SK-N-SH treated with all-trans-retinoic acid at 6 μM for 48 hours (cell line): ENCODE measurements around the gene SLPI.

ENCODE experiments used
- ARNTL ChIP-seq: fragments of 450-650 bp; formaldehyde crosslinking; IDR thresholded peaks from 2 replicates; pipeline ENCODE4 v1.5.0; 2020; ENCODE audit warnings: low read depth, mild to moderate bottlenecking, moderate library complexity, borderline replicate concordance
- CREB5 ChIP-seq: fragments of 250-450 bp; sonication (Bioruptor Pico); IDR thresholded peaks from 2 replicates; pipeline ENCODE4 v1.5.1; 2020; ENCODE audit warnings: low read depth, mild to moderate bottlenecking, moderate library complexity
- CSDC2 ChIP-seq: fragments of 250-450 bp; sonication (Bioruptor Pico); IDR thresholded peaks from 2 replicates; pipeline ENCODE4 v1.5.0; 2020; ENCODE audit warnings: mild to moderate bottlenecking, moderate library complexity
- CSRNP3 ChIP-seq: fragments of 250-450 bp; sonication (Bioruptor Pico); IDR thresholded peaks from 2 replicates; pipeline ENCODE4 v1.5.1; 2021; ENCODE audit warnings: mild to moderate bottlenecking, moderate library complexity
- GLIS3 ChIP-seq: fragments of 250-450 bp; sonication (Bioruptor Pico); IDR thresholded peaks from 2 replicates; pipeline ENCODE4 v1.5.0; 2020; ENCODE audit warnings: mild to moderate bottlenecking, moderate library complexity
- ISL1 ChIP-seq: fragments of 250-450 bp; sonication (Bioruptor Pico); IDR thresholded peaks from 2 replicates; pipeline ENCODE4 v2.1.2; 2022; ENCODE audit warnings: mild to moderate bottlenecking, moderate library complexity
- PPARA ChIP-seq: fragments of 250-450 bp; sonication (Bioruptor Pico); IDR thresholded peaks from 2 replicates; pipeline ENCODE4 v1.5.0; 2020; ENCODE audit warnings: mild to moderate bottlenecking, borderline replicate concordance
- RARB ChIP-seq: fragments of 250-450 bp; sonication (Bioruptor Pico); IDR thresholded peaks from 2 replicates; pipeline ENCODE4 v1.8.0; 2021; ENCODE audit warnings: mild to moderate bottlenecking, moderate library complexity
- SNAI2 ChIP-seq: fragments of 250-450 bp; sonication (Bioruptor Pico); IDR thresholded peaks from 2 replicates; pipeline ENCODE4 v1.5.0; 2020; ENCODE audit warnings: mild to moderate bottlenecking, moderate library complexity
- TOX ChIP-seq: fragments of 250-450 bp; sonication (Bioruptor Pico); IDR thresholded peaks from 2 replicates; pipeline ENCODE4 v1.8.0; 2021; ENCODE audit warnings: mild to moderate bottlenecking, moderate library complexity, borderline replicate concordance
- ZFP3 ChIP-seq: fragments of 250-450 bp; sonication (Bioruptor Pico); IDR thresholded peaks from 2 replicates; pipeline ENCODE4 v1.5.0; 2020; ENCODE audit warnings: mild to moderate bottlenecking, moderate library complexity
- ZNF565 ChIP-seq: fragments of 450-650 bp; formaldehyde crosslinking; conservative IDR thresholded peaks from 2 replicates; pipeline ENCODE4 v1.5.0; 2020; ENCODE audit warnings: low read depth, mild to moderate bottlenecking, moderate library complexity
- ZNF8 ChIP-seq: fragments of 450-650 bp; formaldehyde crosslinking; IDR thresholded peaks from 2 replicates; pipeline ENCODE4 v1.5.0; 2020; ENCODE audit warnings: mild to moderate bottlenecking, moderate library complexity

DNA sequence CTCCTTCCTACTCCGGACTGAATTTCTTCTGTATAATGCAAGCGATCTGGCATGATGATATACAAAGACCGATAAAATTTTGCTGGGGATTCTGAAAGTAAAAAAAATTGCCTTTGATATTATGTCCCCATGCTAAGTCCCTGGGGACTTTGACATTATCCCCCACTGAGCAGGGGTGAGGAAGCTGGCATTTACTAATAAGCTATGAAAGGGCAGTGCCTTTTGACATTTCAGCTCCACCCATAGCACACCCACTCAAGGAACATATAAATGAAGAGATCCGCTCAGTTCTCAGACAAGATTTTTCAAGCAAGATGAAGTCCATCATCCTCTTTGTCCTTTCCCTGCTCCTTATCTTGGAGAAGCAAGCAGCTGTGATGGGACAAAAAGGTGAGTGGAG lies 33.3 kb downstream of the SLPI start, which contains the start of gene SEMG2:
- no peak for TF ChIP-seq CSDC2 (CRISPR knock-in tag)
- TF ChIP-seq RARB, result no peak
- TF ChIP-seq ZFP3 (CRISPR knock-in tag), result no peak
- TF ChIP-seq TOX (CRISPR knock-in tag), result no peak
- TF ChIP-seq GLIS3 (CRISPR knock-in tag), result no peak
- no peak for TF ChIP-seq PPARA (CRISPR knock-in tag)
- TF ChIP-seq CREB5 (CRISPR knock-in tag), result no peak
- TF ChIP-seq ARNTL (CRISPR knock-in tag), result no peak
- TF ChIP-seq CSRNP3, result no peak
- no peak for TF ChIP-seq SNAI2 (CRISPR knock-in tag)
- TF ChIP-seq ZNF8 (CRISPR knock-in tag), result no peak
- TF ChIP-seq ISL1 (CRISPR knock-in tag), result no peak
- TF ChIP-seq ZNF565, result no peak
